ENCODE measurements around the gene PCNX2.

GRCh38 chr1:232965124-232965911 lies 330.2 kb downstream of the PCNX2 start:
- TF ChIP-seq CTCF (IDR thresholded peaks at IDR 0.05) (no peak), POLR2A (IDR thresholded peaks at IDR 0.05) (no peak)

All from testis (tissue), 2 donors.